ENCODE data around the gene SRGN.

- no peak for TF ChIP-seq PRDM15 (CRISPR knock-in tag; IDR thresholded peaks at IDR 0.05)
- no peak for TF ChIP-seq YY1 (IDR thresholded peaks at IDR 0.05; ENCODE audit: low read depth, low read length)
These were observed 25.0 kb upstream of the SRGN start for GRCh38 chr10:69062901-69063300.

All from GM12878 (cell line).